HepG2 (cell line): Measurements from ENCODE around the gene AMPH. TPM values are rescaled to one million over a fixed set of nuclear protein-coding genes. Genes with fewer than 3 reads are reported as not detected.

Experiments
- ATAC-seq: fragments of 200-7000 bp; cut with Tn5 transposase; 3 replicates; pipeline ENCODE4 v1.9.1; 2020; ENCODE audit warnings: mild to moderate bottlenecking, moderate library complexity
- BruUV-seq: library from RNA; stranded (reverse); fragments of 400-500 nt; replicated peaks from 2 replicates; lab custom pipeline; 2021; lab: Mats Ljungman, UMichigan
- CTCF ChIA-PET: fragments of 300-600 bp; formaldehyde crosslinking; extraction: SDS; loops from one replicate; lab custom pipeline; 2021; ENCODE audit warnings: low total read pairs, inconsistent platforms, low intra/inter-chr PET ratio; lab: Yijun Ruan, JAX
- POLR2A ChIA-PET: fragments of 350-600 bp; sonication (Branson Sonifier 250); formaldehyde crosslinking; loops from one replicate; lab custom pipeline; 2020; ENCODE audit warnings: antibody characterized with exemption, inconsistent platforms; lab: Yijun Ruan, JAX
- DNase-seq: peaks from one replicate; pipeline ENCODE4 v3.0.0-alpha.2; 2015; ENCODE audit warnings: low spot score
- FAIRE-seq: peaks from 3 replicates; lab custom pipeline; 2011; peaks lifted over from hg19 to GRCh38; lab: Jason Lieb, UNC
- H2AFZ ChIP-seq: one replicate; pipeline ENCODE4 v1.6.1; 2011; ENCODE audit warnings: low read length, inconsistent platforms
- H3K27ac ChIP-seq: fragments of 300-600 bp; 3 replicates; pipeline ENCODE4 v1.8.0; 2011; ENCODE audit warnings: mixed run types, mild to moderate bottlenecking, mixed read lengths, low read length, inconsistent platforms; ENCODE audit not compliant: insufficient read depth; ENCODE audit errors: extremely low read length
- H3K27me3 ChIP-seq, 2 experiments: fragments of 200-600 bp in 1 of 2; 2 replicates in 1 of 2; 3 replicates in 1 of 2; pipeline versions ENCODE4 v1.6.0 to v1.8.0; 2011; ENCODE audit warnings: low read length in 2 of 2, mild to moderate bottlenecking in 2 of 2, moderate library complexity in 2 of 2, inconsistent platforms in 1 of 2; ENCODE audit not compliant: insufficient read depth in 2 of 2, control insufficient read depth in 1 of 2
- H3K36me3 ChIP-seq, 2 experiments: fragments of 200-600 bp in 1 of 2; replicated peaks in 1 of 2; 2 replicates in 1 of 2; 3 replicates in 1 of 2; pipeline versions ENCODE4 v1.5.1 to v1.8.0; 2011; ENCODE audit warnings: low read length in 2 of 2, inconsistent platforms in 1 of 2; ENCODE audit not compliant: insufficient read depth in 2 of 2, control insufficient read depth in 1 of 2
- H3K4me1 ChIP-seq: 2 replicates; pipeline ENCODE4 v1.5.1; 2012; ENCODE audit warnings: low read length, inconsistent platforms; ENCODE audit not compliant: insufficient read depth
- H3K4me2 ChIP-seq: 2 replicates; pipeline ENCODE4 v1.6.0; 2011; ENCODE audit warnings: low read depth, low read length, inconsistent platforms
- H3K4me3 ChIP-seq, 3 experiments: fragments of 200-600 bp in 1 of 3; sonication (generic), shearing (Covaris generic) in 1 of 3; replicated peaks in 1 of 3; 2 replicates each; pipeline ENCODE4 v1.5.1; 2011 to 2016; ENCODE audit warnings: low read length in 3 of 3, inconsistent platforms in 2 of 3, low read depth in 2 of 3, mild to moderate bottlenecking in 2 of 3, control low read depth in 1 of 3, mixed read lengths in 1 of 3; ENCODE audit not compliant: insufficient read depth in 1 of 3
- H3K79me2 ChIP-seq: one replicate; pipeline ENCODE4 v1.6.1; 2011; ENCODE audit warnings: low read length, inconsistent platforms; ENCODE audit not compliant: insufficient read depth
- H3K9ac ChIP-seq: 2 replicates; pipeline ENCODE4 v1.6.0; 2011; ENCODE audit warnings: mild to moderate bottlenecking, low read depth, low read length, inconsistent platforms; ENCODE audit not compliant: insufficient read depth
- H3K9me3 ChIP-seq: 2 replicates; pipeline ENCODE4 v1.5.1; 2012; ENCODE audit warnings: mild to moderate bottlenecking, low read length
- H4K20me1 ChIP-seq: 2 replicates; pipeline ENCODE4 v1.6.0; 2011; ENCODE audit warnings: inconsistent platforms, mild to moderate bottlenecking, low read length, moderate library complexity; ENCODE audit not compliant: insufficient read depth
- ATM ChIP-seq: fragments of 450-650 bp; IDR thresholded peaks from 2 replicates; pipeline ENCODE4 v1.7.1; 2017; ENCODE audit warnings: mild to moderate bottlenecking, borderline replicate concordance
- FOXC1 ChIP-seq: sonication (generic); formaldehyde crosslinking; IDR thresholded peaks from 2 replicates; pipeline ENCODE4 v1.8.0; 2022; ENCODE audit warnings: mild to moderate bottlenecking, missing genetic modification reagents, borderline replicate concordance
- MBD4 ChIP-seq: IDR thresholded peaks from 2 replicates; pipeline ENCODE4 v1.6.1; 2012; ENCODE audit warnings: low read length, inconsistent platforms, borderline replicate concordance
- SMAD9 ChIP-seq: sonication (generic); formaldehyde crosslinking; IDR thresholded peaks from 2 replicates; pipeline ENCODE4 v1.5.1; 2020; ENCODE audit warnings: mild to moderate bottlenecking, missing genetic modification reagents
- SRSF4 ChIP-seq: fragments of 200-400 bp; formaldehyde crosslinking; IDR thresholded peaks from one replicate; pipeline ENCODE4 v1.6.1; 2018; ENCODE audit warnings: mild to moderate bottlenecking, low read depth, low read length, moderate library complexity; ENCODE audit not compliant: poor library complexity, severe bottlenecking
- TAF1 ChIP-seq: sonication (generic); formaldehyde crosslinking; IDR thresholded peaks from 2 replicates; pipeline ENCODE4 v1.4.0; 2020; ENCODE audit warnings: missing genetic modification reagents
- ZNF746 ChIP-seq: sonication (generic); formaldehyde crosslinking; IDR thresholded peaks from 2 replicates; pipeline ENCODE4 v1.8.0; 2022; ENCODE audit warnings: mild to moderate bottlenecking, missing genetic modification reagents
- WGBS: methylation state at CpG from one replicate; pipeline ENCODE4 v1.1.6; 2017; ENCODE audit warnings: low lambda C conversion rate; 5-methylcytosine and 5-hydroxymethylcytosine counted together
- in situ Hi-C: cut with HindIII; loops from 2 replicates; pipeline ENCODE4 v1.10.0; 2017; ENCODE audit warnings: low pct_unique_long_range_greater_than_20kb; ENCODE audit not compliant: extremely low pct_ligation_motif_present
- intact Hi-C: fragments of 100-400 bp; cut with micrococcal nuclease; formaldehyde crosslinking; loops from one replicate; pipeline ENCODE4 v1.10.0; 2022; ENCODE audit not compliant: unreplicated experiment
- polyA plus RNA-seq, 8 experiments: library from polyadenylated mRNA; depleted of rRNA in 3 of 8; stranded (reverse) in 7 of 8; unstranded in 1 of 8; fragments of >200 nt; fragmentation: Illumina TruSeq in 4 of 8; extraction: Trizol in 4 of 8; gene quantifications; 2 replicates each; pipeline versions ENCODE4 v1.2.1 to v1.2.3, GENCODE V29; 2011 to 2016; ENCODE audit warnings: low read depth in 4 of 8, missing spikeins in 1 of 8, mixed read lengths in 1 of 8; ENCODE audit not compliant: insufficient read depth in 1 of 8
- total RNA-seq, 5 experiments: library from RNA; depleted of rRNA; stranded (reverse); fragments of >200 nt; fragmentation: Illumina TruSeq; extraction: Trizol; gene quantifications; 2 replicates each; pipeline ENCODE4 v1.2.3, GENCODE V29; 2016; ENCODE audit warnings: low read depth in 1 of 5
- TF ChIP-seq, protein P1 (sequence below): sonication (generic); formaldehyde crosslinking; IDR thresholded peaks from 2 replicates; pipeline ENCODE4 v1.5.0; 2020; ENCODE audit warnings: missing genetic modification reagents, mild to moderate bottlenecking, borderline replicate concordance
- TF ChIP-seq, protein P2 (sequence below): fragments of 450-650 bp; IDR thresholded peaks from 2 replicates; pipeline ENCODE4 v1.6.1; 2016
- TF ChIP-seq, protein P3 (sequence below): sonication (generic); formaldehyde crosslinking; IDR thresholded peaks from 2 replicates; pipeline ENCODE4 v1.5.0; 2020; ENCODE audit warnings: mild to moderate bottlenecking, missing genetic modification reagents
- TF ChIP-seq, protein P4 (sequence below): sonication (generic); formaldehyde crosslinking; IDR thresholded peaks from 2 replicates; pipeline ENCODE4 v1.4.0; 2020; ENCODE audit warnings: missing genetic modification reagents, mild to moderate bottlenecking, borderline replicate concordance
- TF ChIP-seq, protein P5 (sequence below): sonication (generic); formaldehyde crosslinking; IDR thresholded peaks from 2 replicates; pipeline ENCODE4 v1.4.0; 2020; ENCODE audit warnings: missing genetic modification reagents, borderline replicate concordance

Gene AMPH
- total and polyA plus RNA-seq, 2 of the 13 experiments (the other 11 are each of a cell fraction or from before 2014, with no cell fraction given) = not detected

DNA sequence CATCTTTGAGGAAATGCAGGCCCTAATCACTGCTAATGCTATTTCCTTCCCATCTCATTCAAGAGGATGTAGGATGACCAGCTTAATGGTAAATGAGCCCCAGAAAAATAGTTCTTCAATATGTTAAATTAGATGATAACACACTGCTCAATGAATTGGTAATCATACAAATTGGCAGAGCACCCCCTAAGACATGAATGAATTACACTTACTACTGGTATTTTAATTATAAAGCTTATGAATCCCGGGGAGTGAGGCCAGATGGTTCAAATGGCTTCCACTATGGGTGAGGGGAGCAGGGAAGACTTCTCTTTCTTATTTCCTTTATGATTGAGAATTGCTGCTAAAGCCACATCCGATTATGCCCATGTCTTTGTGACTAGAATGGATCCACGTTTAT lies 198.5 kb downstream of the AMPH start:
- BruUV-seq = no TSS peak
- ATAC-seq = no peak
- Histone ChIP-seq H3K9me3 (no peaks in the 10 kb centered on the region), H3K36me3 (no peaks in the 10 kb centered on the region), H3K79me2 (no peaks in the 10 kb centered on the region), H3K4me2 (no peak overlapping the region), H3K9ac (no peak overlapping the region), H3K4me1 (no peaks in the 10 kb centered on the region), H4K20me1 (no peaks in the 10 kb centered on the region), H3K27me3 (no peaks in the 10 kb centered on the region), H3K27ac (no peak overlapping the region), H3K4me3 (no peak overlapping the region), H2AFZ (no peak overlapping the region)
- no peak for FAIRE-seq
- ChIA-PET POLR2A (no interaction called here), CTCF (no interaction called here)
- in situ Hi-C loops (no loop called here), intact Hi-C loops (loop anchor here (10.0 kb wide), 1 partner anchor 222 kb away; no protein-coding TSS in a partner anchor)
- no peak for DNase-seq
- 2% methylated on average over 3 of the region's 3 CpGs for WGBS
- TF ChIP-seq, protein P1, sequence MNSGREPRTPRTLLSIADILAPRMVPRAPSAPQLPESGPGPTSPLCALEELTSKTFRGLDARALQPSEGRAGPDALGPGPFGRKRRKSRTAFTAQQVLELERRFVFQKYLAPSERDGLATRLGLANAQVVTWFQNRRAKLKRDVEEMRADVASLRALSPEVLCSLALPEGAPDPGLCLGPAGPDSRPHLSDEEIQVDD (CRISPR knock-in tag) = no peak
- TF ChIP-seq, protein P2, sequence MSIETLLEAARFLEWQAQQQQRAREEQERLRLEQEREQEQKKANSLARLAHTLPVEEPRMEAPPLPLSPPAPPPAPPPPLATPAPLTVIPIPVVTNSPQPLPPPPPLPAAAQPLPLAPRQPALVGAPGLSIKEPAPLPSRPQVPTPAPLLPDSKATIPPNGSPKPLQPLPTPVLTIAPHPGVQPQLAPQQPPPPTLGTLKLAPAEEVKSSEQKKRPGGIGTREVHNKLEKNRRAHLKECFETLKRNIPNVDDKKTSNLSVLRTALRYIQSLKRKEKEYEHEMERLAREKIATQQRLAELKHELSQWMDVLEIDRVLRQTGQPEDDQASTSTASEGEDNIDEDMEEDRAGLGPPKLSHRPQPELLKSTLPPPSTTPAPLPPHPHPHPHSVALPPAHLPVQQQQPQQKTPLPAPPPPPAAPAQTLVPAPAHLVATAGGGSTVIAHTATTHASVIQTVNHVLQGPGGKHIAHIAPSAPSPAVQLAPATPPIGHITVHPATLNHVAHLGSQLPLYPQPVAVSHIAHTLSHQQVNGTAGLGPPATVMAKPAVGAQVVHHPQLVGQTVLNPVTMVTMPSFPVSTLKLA = no peak
- no peak for TF ChIP-seq FOXC1 (CRISPR knock-in tag)
- TF ChIP-seq MBD4 = no peak
- TF ChIP-seq, protein P3, sequence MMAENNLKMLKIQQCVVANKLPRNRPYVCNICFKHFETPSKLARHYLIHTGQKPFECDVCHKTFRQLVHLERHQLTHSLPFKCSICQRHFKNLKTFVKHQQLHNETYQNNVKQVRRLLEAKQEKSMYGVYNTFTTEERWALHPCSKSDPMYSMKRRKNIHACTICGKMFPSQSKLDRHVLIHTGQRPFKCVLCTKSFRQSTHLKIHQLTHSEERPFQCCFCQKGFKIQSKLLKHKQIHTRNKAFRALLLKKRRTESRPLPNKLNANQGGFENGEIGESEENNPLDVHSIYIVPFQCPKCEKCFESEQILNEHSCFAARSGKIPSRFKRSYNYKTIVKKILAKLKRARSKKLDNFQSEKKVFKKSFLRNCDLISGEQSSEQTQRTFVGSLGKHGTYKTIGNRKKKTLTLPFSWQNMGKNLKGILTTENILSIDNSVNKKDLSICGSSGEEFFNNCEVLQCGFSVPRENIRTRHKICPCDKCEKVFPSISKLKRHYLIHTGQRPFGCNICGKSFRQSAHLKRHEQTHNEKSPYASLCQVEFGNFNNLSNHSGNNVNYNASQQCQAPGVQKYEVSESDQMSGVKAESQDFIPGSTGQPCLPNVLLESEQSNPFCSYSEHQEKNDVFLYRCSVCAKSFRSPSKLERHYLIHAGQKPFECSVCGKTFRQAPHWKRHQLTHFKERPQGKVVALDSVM (CRISPR knock-in tag) = no peak
- no peak for TF ChIP-seq ATM
- TF ChIP-seq ZNF746 (CRISPR knock-in tag) = no peak
- TF ChIP-seq, protein P4, sequence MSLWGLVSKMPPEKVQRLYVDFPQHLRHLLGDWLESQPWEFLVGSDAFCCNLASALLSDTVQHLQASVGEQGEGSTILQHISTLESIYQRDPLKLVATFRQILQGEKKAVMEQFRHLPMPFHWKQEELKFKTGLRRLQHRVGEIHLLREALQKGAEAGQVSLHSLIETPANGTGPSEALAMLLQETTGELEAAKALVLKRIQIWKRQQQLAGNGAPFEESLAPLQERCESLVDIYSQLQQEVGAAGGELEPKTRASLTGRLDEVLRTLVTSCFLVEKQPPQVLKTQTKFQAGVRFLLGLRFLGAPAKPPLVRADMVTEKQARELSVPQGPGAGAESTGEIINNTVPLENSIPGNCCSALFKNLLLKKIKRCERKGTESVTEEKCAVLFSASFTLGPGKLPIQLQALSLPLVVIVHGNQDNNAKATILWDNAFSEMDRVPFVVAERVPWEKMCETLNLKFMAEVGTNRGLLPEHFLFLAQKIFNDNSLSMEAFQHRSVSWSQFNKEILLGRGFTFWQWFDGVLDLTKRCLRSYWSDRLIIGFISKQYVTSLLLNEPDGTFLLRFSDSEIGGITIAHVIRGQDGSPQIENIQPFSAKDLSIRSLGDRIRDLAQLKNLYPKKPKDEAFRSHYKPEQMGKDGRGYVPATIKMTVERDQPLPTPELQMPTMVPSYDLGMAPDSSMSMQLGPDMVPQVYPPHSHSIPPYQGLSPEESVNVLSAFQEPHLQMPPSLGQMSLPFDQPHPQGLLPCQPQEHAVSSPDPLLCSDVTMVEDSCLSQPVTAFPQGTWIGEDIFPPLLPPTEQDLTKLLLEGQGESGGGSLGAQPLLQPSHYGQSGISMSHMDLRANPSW (CRISPR knock-in tag) = no peak
- no peak for TF ChIP-seq TAF1
- TF ChIP-seq SRSF4 = no peak
- TF ChIP-seq SMAD9 = no peak
- TF ChIP-seq, protein P5, sequence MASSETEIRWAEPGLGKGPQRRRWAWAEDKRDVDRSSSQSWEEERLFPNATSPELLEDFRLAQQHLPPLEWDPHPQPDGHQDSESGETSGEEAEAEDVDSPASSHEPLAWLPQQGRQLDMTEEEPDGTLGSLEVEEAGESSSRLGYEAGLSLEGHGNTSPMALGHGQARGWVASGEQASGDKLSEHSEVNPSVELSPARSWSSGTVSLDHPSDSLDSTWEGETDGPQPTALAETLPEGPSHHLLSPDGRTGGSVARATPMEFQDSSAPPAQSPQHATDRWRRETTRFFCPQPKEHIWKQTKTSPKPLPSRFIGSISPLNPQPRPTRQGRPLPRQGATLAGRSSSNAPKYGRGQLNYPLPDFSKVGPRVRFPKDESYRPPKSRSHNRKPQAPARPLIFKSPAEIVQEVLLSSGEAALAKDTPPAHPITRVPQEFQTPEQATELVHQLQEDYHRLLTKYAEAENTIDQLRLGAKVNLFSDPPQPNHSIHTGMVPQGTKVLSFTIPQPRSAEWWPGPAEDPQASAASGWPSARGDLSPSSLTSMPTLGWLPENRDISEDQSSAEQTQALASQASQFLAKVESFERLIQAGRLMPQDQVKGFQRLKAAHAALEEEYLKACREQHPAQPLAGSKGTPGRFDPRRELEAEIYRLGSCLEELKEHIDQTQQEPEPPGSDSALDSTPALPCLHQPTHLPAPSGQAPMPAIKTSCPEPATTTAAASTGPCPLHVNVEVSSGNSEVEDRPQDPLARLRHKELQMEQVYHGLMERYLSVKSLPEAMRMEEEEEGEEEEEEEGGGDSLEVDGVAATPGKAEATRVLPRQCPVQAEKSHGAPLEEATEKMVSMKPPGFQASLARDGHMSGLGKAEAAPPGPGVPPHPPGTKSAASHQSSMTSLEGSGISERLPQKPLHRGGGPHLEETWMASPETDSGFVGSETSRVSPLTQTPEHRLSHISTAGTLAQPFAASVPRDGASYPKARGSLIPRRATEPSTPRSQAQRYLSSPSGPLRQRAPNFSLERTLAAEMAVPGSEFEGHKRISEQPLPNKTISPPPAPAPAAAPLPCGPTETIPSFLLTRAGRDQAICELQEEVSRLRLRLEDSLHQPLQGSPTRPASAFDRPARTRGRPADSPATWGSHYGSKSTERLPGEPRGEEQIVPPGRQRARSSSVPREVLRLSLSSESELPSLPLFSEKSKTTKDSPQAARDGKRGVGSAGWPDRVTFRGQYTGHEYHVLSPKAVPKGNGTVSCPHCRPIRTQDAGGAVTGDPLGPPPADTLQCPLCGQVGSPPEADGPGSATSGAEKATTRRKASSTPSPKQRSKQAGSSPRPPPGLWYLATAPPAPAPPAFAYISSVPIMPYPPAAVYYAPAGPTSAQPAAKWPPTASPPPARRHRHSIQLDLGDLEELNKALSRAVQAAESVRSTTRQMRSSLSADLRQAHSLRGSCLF = no peak
